ENCODE data around the gene IKBKE.
"Not testable (repeated sequence)": the region's sequence is repeated elsewhere in the genome, so short reads cannot be mapped to it uniquely, and the experiment has no call there.

Gene IKBKE

DNA sequence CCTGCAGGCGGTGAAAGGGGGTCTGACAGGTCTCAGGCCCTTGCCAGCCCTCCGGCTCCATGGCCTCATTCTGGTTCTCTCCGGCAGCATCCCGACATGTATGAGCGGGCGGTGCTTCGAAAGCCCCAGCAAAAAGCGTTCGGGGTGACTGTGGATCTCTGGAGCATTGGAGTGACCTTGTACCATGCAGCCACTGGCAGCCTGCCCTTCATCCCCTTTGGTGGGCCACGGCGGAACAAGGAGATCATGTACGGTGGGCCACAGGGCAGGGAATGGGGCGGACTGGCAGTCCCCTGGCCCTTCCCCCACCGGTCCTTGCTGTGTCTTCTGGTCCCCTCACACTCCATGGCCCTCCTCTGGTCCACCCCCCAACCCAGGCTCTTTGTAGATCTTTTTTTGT, 6.3 kb downstream of the IKBKE start:
- no peak for DNase-seq

DNA sequence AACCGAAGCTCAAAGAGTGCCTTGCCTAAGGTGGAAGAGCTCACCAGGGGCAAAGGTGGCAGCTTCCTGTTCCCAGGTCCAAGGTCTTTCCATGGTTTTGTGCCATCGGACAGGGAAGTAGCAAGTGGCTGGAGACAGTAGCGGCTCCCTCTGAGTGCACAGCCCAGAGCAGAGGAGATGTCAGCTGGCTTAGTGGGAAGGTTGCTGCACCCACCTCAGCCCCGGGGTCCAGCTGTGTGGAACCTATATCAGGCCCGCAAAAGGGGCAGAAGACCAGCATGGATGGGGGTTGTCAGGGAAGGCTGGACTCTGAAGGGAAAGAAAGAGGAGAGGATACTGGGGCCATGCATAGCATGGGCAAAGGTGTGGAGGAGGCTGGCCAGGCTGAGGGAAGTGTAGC, 6.8 kb downstream of the IKBKE start:
- no peak for DNase-seq

- DNase-seq: no peak
Measured at GRCh38 chr1:206477581-206478380, 7.5 kb downstream of the IKBKE start.

DNA sequence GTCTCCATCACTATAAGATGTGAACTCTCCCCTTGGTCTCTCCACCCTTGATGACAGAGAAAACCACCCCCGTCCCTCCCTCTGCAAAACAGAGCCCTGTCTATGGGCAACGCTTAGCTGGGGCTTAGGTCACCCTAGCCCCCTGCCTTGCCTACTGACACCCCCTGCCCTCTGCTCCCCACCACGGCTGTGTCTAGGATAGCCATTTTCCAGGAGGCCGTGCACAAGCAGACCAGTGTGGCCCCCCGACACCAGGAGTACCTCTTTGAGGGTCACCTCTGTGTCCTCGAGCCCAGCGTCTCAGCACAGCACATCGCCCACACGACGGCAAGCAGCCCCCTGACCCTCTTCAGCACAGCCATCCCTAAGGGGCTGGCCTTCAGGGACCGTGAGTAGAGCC, 8.5 kb downstream of the IKBKE start:
- DNase-seq: no peak

GRCh38 chr1:206479183-206480125, 9.2 kb downstream of the IKBKE start:
- DNase-seq: peak; percentile 55

- DNase-seq: no peak
Measured at GRCh38 chr1:206480211-206480610, 9.9 kb downstream of the IKBKE start.

GRCh38 chr1:206482611-206483010, 12.3 kb downstream of the IKBKE start:
- DNase-seq: no peak

DNA sequence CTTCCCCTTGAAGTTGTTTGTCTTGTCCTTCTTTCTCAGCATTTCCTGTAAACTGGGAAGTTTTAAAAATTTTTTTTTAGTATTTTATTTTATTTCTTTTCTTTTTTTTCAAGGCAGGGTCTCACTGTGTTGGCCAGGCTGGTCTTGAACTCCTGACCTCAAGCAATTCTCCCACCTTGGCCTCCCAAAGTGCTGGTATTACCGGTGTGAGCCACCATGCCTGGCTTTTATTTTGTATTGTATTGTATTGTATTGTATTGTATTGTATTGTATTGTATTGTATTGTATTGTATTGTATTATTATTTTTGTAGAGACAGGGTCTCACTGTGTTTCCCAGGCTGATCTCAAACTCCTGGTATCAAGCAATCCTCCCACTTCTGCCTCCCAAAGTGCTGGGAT, 13.6 kb downstream of the IKBKE start:
- not testable (repeated sequence) for DNase-seq

DNA sequence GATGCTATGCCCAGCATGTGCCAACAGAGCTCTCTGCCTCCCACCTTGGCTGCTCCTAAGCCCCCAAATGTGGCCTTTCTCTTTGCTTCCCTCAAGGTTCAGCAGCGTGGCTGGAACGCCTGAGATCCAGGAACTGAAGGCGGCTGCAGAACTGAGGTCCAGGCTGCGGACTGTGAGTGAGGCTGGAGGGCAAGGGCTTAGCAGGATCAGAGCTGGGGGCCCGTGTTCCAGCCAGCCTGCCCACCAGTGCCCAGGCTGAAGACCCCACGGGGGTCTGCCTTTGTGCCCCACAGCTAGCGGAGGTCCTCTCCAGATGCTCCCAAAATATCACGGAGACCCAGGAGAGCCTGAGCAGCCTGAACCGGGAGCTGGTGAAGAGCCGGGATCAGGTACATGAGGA, 14.6 kb downstream of the IKBKE start:
- DNase-seq: no peak

DNA sequence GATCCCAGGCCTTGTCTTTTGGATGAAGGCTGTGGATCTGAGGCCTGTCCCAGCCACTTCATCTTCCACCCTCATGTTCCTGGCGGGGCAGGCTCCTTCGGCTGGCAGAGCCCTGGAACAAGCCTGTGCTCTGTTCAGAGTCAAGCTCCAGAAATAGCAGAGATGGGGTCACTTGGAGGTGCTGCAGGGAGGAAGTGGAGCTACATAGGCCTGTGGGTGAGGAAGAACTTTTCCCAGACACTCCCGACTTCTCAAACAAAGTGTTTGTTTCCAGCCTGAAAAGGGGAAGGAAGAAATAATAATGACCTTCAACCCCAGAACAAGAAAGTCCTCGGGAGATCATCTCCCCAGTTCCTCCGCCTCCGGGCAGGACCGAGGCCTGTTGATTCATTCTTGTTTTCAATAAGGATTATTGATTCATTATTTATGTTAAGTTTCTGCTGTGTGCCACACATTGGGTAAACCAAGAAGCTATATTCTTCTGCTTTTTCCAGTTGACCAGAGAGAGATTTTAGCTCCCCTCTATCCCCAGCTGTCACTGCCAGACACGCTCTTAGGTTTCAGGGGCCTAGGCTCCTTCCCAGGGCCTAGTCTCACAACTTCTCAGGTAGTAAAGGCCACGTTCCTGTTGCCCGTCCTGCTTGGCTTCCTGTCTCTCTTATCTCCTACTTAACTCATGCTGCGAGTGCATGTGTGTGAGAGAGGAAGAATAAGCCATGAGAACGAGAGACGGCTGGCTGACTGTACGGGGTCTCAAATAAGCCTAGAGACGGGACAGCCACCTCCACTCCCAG, 16.9 kb downstream of the IKBKE start:
- DNase-seq: no peak

DNA sequence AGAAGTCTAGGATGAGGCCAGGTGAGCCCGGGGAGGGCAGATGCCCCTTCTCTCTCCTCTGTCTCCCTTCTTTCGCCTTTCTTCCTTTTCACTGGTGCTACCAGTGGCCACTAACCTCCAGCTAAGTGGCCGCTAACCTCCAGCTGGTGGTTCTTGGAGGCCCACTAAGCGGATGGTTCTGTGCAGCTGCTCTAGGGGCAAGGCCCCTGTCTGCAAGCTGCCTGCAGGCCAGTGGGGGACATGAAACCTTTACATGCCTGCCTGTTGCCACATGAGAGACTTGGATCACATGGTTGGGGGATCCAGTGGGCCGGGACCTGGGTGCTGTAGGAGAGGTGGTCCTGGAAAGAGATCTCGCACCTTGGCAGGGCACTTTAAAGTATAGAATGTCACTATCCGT, 17.7 kb downstream of the IKBKE start:
- DNase-seq: no peak

- DNase-seq: no peak
Measured at GRCh38 chr1:206488466-206488865, 18.2 kb downstream of the IKBKE start.

DNA sequence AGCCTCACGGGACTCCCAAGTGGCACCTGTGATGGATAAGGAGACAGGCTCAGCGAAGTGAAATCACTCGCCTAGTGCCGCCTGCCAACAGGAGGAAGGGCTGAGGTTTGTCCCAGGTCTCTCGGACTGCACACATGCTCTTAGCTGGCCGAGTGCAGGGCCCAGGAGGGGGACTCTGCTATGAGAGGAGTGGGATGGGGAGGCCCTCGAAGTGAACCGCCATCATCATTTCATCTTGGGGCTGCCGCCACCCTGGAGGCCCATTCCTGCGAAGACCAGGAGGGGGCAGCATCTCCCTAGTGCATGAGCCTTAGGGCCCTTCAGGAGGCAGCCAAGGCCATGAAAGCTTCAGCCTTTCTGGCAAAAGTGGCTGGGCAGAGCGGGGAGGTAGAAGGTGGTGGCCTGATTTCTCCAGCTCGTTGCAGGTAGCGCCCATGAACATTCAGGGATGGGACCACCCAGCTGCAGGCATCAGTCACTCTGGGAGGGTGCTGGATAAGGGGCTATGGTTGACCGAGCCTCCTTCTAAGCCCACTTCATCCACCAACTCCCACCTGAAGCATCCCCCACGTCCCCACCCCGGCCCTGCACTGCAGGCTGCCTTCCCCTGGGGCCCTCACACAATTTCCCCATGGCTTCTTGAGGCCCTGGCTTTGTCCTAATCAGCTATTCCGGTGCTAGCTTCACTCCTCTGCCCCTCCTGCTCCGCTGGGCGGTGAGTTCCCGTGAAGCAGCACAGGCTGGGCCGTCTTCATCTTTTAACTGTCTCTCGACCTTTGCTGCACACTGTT, 19.9 kb downstream of the IKBKE start:
- peak; percentile 58 for DNase-seq

GRCh38 chr1:206490771-206491405, 20.6 kb downstream of the IKBKE start:
- no peak for DNase-seq

DNA sequence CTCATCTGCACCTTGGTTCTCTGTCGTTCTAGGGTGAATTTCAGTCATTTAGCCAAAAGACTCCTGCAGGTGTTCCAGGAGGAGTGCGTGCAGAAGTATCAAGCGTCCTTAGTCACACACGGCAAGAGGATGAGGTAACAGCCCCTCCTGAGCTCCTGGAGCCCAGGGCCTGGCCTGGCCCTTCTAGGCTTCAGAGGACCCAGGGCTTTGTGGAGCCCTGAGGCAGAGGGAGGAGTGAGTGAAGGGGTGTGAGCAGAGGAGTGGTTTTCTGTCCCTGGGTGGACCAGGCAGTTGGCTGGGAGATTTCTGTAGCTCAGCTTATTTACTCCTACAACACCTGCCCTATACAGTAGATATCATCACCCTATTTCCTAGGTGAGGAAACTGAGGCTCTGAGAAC, 21.3 kb downstream of the IKBKE start:
- DNase-seq: no peak

GRCh38 chr1:206492589-206492988, 22.3 kb downstream of the IKBKE start:
- no peak for DNase-seq

GRCh38 chr1:206493279-206493678, 23.0 kb downstream of the IKBKE start:
- no peak for DNase-seq

DNA sequence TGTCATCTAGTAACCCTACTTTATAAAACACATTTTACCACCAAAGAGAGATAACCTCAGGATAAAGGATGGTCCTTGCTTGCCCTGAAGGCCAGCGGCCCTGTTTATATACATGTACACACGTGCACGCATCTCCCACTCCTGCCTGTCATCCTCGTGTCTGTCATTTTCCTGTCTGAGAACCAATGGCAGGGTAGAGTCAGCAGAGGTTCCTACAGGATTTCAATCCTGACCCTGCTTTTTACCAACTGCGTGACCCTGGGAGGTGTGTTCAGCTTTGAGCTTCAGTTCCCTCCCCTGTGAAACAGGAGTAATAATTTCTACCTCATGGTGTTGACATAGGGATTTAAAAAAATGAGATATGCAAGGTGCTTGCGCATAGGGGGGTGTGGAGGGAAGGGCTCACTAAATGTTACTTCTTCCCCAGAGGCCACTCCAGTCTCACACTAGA, 24.8 kb downstream of the IKBKE start:
- no peak for DNase-seq

DNA sequence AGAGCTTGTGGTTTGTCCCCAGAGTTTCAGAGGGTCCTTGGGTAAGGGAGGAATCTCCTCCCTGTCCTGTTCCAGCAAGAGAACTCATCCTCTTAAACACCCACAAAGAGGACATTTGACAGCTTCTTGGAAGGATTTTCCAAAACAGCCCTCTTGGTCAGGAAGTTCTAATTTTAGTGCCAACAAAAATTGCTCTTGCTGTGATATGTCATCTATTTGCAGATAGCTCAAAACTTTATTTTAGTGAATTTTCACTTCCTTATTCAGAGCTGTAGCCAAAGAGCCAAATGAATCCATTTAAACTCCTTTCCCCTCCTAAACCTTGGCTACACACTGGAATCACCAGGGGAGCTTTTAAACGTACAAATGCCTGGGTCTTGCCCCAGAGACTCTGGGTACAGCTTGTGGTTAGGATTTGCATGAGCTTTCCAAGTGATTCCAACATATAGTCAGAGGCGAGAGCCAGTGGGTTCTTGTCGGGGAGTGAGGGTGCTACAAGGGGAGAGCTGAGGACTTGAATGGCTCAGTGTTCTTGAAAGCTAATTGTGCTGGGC, 25.3 kb downstream of the IKBKE start:
- no peak for DNase-seq

DNA sequence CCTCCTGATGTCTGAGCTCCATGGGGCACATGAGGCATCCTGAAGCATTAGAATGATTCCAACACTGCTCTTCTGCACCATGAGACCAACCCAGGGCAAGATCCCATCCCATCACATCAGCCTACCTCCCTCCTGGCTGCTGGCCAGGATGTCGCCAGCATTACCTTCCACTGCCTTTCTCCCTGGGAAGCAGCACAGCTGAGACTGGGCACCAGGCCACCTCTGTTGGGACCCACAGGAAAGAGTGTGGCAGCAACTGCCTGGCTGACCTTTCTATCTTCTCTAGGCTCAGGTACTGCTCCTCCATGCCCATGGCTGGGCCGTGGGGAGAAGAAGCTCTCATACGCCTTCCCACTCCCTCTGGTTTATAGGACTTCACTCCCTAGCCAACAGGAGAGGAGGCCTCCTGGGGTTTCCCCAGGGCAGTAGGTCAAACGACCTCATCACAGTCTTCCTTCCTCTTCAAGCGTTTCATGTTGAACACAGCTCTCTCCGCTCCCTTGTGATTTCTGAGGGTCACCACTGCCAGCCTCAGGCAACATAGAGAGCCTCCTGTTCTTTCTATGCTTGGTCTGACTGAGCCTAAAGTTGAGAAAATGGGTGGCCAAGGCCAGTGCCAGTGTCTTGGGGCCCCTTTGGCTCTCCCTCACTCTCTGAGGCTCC, 26.0 kb downstream of the IKBKE start:
- DNase-seq: no peak

DNA sequence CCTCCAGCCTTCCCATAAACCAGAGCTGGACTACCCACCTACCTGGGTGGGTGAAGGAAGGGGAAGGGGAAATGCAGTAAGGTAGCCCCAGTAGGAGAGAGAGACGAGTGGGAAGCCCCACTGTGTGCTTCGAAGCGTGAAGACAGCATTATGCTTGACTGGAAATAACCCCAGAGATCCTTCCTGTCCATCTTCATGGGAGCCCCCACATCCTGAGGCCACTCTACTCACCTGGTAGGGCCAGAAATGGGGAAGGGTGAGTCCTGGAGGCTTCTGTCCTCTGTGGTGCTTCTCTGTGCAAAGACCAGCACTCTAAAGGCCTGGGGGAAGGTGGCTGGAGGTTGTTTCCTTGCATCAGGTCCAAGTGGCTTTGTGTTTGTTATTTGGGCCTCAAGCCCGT, 27.1 kb downstream of the IKBKE start:
- no peak for DNase-seq

Data from T-helper 9 cell (primary cell).